Inflammatory macrophage treated with lipopolysaccharide for 1 hour (primary cell): ENCODE results near the gene RNF187.
"Not testable (repeated sequence)": the region's sequence is repeated elsewhere in the genome, so short reads cannot be mapped to it uniquely, and the experiment has no call there.

Experiments used
- DNase-seq, 2 donors: peaks; one replicate each; pipeline ENCODE4 v3.0.0-alpha.2; 2020 to 2022

The RNF187 gene

DNA sequence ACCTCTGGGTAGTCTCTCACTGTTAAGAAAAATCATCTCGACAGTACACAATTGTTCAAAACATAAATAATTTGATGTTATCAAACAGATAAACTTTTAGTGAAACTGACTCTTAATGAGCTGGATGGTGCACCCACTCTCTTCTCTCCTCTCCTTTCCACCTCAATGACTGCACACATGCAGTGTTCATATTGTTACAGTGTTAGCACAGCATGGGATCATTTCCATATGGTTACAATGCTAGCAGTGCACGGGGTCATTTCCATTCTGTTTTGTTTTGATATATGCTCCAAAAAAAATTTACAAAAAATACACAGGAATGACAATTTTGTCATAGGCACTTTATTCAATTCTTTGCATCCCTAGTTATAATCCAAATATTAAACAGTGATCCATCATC is 26.4 kb upstream of the RNF187 start:
- no peak for DNase-seq

DNA sequence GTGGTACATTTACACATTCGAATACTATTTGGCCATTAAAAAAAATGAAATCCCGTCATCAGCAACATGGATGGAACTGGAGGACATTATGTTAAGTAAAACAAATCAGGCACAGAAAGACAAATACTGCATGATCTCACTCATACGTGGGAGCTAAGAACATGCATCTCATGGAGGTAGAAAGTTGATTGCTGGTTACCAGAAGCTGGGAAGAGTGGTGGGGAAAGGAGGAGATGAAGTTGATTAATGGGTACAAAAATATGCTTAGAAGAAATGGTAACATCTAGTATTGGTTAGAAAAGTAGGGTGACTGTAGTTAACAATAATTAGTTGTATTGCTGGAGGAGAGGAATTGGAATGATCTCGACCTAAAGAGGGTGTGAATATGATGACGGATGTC is 24.6 kb upstream of the RNF187 start:
- DNase-seq = no peak

DNA sequence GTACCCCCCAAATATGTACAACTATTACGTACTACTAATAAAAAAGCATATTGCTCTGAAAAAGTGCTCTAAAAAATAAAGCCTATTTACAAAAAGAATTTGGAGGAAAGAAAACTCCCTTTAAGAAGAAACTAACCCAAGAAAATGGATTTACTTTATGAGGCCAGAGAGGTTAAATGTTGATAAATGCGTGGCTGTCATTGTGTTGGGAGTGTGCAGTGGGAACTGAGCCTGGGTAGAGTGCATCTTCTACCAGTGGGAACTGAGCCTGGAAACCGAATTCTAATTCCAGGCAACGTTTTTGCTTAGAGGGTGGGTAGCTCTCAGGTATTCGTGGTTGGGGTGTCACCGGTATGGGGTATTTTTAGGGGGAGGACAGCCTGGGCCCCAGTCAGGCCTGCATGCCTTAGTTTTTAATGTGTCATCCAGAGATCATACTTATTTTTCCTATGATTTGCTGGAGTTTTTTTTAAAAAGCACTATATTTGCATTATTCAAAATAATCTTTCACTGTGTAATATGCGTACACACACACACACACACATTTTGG is 24.1 kb upstream of the RNF187 start:
- DNase-seq = no peak

DNA sequence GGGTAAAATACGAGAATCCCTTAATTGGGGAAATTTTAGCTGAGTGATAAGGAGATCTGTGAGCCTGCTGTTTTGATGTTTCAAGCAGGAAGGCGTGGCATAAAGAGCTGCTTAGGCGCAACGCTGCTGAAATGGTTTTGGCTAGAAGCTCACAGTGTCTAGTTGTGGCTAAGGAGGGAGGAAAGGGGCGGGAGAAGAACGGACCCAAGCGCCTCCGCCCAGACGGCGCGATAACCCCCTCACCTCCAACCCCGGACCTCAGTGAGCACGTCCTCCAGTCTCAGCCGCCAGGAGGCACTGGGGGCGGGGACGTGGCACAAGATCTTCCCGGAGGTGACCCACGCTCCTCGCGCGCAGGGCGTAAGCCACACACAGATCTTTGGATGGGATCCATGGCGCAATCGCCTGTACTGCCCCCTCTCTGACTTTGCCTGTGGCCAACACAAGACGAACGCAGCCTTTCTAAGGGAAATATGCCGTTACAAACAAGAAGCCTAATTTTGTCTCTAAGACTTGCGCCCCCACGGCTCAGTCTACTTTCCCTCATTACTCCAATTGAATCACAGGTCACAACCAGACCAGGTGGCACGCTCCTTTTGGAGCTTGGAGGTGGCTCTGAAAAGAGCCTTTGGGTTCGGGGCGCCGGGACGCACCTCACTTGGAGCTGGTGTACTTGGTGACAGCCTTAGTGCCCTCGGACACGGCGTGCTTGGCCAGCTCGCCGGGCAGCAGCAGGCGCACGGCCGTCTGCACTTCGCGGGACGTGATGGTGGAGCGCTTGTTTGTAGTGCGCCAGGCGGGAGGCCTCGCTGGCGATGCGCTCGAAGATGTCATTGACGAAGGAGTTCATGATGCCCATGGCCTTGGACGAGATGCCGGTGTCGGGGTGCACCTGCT is 23.4 kb upstream of the RNF187 start:
- DNase-seq = no peak

DNA sequence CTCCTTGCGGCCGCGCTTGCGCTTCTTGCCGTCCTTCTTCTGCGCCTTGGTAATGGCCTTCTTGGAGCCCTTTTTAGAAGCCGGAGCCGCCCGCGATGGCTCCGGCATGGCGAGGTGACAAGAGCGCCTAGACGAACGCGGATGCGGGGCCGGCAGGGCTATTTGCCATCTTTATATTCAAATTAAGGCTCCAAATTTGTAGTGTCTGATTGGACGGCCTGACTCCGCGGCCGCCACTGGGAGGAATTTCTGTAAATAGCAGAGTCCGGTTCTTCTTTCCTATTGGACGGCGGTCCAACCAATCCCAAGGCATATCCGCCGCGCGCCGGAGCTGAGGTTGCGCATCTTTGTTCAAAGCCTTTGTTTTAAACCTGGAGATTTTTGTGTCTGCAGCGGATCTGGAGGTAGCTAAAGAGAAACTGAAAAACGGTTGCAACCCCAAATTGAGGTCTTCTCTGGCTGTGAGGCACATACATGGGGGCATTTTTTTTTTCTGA is 22.6 kb upstream of the RNF187 start:
- DNase-seq = peak; percentile 58 to 61

DNA sequence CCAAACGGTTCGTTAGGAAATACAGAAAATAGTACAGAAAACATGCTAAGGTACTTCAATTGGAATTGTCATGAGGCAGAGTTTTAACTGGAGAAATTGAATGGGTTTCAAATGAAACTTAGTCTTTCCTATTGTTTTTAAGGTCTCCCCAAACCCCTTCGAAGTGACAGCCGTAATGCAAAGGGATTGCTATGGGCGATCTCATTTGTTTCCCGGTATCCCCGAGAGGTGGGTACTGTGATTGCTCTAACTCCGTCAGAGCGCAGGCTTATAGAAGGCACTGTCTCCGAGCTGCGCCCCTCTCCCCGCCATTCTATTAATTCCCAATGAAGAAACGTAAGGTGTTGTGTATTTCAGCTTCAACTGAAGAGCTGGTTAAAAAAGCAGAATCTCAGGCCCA is 22.0 kb upstream of the RNF187 start:
- no peak for DNase-seq

DNA sequence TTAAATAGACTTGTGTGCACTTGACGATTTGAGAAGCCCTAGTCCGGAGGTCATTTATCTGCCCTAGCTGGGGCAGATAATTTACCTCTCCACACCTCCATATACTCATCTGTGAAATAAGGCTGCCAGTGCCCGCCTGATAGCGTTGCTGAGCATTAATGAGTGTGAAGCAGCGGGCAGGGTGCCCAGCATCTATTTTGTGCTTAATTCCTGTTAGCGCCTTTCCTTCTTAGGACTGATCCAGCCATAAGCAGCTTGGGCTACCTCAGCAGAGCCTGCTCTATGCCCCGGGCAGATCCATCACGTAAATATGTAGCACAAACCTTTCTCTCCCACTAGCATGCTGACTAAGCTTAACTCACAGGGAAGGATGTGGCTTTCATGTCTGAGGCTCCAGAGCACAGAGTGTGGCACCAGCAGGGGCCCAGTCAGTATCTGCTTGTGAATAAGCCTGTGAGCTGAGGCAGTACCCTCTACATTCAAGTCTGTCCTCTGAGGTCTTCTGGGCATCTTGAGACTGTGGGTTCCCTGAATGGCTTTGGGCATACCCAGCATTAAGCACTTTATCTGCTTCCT is 21.5 kb upstream of the RNF187 start:
- DNase-seq = no peak

DNA sequence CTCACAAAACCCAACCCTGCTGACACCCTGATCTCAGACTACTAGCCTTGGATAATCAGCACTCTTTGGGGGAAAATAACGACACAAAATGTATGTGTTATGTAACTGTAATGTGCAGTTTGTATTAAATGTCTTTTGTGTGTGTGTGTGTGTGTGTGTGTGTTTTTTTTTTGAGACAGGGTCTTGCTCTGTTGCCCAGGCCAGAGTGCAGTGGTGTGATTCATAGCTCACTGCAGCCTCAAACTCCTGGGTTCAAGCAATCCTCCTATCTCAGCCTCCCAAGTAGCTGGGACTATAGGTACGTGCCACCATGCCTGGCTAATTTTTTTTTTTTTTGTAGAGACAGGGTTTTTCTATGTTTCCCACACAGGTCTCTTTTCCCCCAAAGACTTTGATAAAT is 19.0 kb upstream of the RNF187 start:
- DNase-seq = not testable (repeated sequence)

DNA sequence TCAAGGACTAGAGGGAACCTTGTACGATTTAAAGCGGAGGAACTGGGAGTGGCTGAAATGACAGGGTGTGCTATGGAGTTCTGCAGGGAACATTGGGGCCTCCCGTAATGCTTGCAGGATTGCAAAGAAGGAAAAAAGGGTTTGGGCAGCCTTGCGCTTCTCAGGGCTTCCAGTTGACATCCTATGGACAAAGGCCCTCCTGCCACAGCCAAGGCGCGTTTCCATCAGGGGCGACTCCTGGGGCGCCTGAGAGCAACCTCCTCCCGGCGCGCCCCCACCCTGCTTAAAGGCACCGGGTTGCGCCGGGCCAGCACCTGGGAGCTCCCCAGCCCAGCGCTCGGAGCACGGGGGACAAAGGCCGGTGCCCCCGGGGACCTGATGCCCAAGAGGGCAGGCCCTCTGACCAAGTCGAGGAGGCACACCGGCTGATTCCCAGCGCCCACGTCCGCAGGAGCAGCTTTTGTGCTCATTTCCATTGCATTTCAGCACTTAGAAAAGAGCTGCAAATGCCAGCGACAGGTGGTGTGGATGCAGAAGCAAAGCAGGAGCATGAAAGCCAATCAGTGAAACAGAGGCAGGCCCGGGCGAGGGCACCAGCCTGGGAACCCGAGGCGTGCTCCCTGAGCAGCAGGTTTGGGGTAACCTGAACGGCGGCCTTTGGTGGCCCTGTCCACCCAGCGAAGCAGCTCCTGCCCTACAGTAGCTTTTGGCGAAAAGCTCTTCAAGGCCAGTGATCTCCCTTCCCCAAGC is 17.6 kb upstream of the RNF187 start:
- no peak for DNase-seq

DNA sequence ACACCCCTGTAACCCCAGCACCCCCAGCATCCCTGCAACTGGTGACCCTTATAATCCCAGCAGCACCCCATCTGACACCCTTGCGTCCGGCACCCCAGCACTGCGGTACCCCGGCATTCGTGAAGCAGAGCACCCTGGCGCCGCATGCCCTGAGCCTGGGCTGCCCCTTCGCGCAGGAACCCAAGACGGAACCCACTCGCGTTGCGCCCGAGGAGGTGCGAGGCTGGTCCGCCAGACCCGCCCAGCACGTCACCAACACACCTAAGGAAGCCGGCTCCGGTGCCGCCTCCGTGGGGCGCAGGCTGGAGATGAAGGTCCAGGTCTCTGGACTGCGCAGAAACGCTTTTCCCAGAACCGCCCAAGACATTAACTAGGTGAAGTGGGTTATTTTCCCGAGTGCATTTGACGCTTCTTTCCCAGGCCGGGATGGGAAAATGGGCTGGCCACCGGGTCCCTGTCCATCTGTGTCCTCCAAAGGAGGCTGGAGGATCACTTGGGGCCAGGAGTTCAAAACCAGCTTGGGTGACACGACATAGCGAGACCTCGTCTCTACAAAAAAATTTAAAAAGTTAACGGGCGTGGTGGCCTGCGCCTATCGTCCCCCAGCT is 15.9 kb upstream of the RNF187 start:
- no peak for DNase-seq

DNA sequence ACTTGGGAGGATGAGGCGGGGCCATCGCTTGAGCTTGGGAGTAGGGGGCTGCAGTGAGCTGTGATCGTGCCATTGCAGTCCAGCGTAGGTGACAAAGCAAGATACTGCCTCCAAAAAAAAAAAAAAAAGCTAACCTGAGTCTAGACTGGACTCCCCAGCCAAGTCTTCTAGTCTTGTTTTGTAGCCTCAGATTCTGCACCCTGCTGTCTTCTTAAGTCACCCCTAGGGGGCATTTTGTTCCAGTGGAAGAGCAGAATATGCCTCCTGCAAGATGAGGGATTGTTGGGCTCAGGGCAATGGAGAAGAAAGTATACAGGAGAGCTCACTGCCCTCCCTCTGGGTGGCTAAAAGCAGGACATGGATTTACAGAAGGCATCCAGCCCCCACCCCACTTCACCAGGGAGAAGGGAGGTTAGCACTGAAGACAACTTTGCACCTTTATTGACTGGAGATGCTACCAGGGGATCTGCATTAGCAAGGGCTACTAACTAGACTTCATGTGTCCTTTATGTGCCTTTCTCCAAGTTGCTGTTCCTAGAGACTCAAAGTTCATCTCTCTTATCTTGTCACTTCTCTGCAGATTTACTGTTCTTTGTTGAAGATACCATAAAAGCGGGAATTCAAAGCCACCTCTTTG is 15.3 kb upstream of the RNF187 start:
- DNase-seq = peak; percentile 52 to 66

DNA sequence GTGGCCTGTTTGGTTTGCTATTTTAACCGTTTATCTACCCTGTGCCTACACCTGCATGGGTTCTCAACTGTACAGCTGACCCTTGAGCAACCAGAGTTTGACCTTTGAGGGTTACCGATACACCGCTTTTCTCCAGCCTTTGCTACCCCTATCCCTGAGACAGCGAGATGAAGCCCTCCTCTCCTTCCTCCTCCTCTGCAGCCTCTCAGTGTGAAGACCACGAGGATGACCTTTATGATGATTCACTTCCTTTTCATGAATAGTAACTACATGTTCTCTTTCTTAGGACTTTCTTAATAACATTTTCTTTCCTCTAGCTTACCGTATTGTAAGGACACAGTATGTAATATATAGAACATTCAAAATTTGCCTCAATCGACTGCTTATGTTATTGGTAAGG is 14.5 kb upstream of the RNF187 start:
- DNase-seq = peak; percentile 29 to 33

DNA sequence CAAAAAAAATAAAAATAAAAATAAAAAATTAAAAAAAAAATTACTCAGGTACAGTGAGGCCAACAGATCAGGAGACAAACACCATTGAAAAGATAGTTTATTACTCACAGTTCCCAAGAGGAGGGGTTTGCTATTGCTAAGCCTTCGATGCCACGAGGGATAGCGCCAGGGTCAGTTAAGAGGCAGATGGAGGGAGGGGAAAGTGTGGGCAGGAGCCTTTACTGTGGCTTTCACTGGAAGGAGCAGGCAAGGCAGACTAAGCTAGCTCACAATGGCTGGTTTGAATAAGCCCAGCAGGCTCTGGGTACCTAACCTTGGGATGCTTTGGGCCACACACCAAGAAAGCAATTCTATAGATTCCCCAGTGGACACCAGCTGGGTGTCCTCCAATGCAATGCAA is 12.7 kb upstream of the RNF187 start:
- no peak for DNase-seq

DNA sequence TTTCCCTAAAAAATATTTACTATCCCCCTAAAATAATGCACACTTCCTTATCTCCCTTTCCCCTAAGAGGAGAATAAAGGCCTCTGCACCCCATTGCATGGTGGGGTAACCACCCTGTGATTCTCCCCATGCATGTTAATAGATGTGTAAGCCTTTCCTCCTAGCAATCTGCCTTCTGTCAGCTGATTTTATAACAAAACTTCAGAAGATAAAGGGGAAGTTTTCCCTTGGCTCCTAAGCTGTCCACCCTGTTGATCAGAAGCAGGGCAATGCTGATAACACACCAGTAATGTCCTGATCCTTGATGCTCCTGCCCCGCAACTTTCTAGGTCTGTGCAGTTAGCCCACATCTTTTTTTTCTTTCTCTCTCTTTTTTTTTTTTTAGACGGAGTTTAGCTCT is 11.4 kb upstream of the RNF187 start:
- no peak for DNase-seq

DNA sequence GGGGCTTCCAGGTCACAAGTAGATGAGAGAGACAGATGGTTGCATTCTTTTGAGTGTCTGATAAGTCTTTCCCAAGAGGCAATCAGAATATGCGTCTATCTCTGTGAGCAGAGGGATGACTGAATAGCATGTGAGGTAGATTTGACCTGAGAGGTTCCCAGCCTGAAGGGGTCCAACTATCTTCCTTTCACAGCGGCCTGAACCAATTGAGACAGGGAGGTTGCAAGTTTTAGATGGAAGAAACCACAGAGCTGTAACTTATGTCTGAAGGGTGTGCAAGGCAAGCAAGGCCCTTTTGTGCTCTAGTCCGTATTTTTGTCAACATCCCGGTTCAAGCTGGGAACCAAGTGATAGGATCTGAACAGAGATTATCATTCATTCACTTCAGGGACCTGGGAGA is 9.9 kb upstream of the RNF187 start:
- DNase-seq = no peak

DNA sequence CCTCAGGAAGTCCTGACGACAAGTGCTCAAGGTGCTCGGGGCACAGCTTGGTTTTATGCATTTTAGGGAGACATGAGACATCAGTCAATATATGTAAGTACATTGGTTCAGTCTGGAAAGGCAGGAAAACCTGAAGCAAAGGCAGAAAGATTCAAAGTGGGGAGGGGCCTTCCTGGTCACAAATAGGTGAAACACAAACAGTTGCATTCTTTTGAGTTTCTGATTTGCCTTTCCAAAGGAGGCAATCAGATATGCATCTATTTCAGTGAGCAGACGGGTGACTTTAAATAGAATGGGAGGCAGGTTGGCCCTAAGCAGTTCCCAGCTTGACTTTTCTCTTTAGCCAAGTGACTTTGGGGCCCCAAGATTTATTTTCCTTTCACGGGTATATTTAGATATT is 8.9 kb upstream of the RNF187 start:
- DNase-seq = no peak

DNA sequence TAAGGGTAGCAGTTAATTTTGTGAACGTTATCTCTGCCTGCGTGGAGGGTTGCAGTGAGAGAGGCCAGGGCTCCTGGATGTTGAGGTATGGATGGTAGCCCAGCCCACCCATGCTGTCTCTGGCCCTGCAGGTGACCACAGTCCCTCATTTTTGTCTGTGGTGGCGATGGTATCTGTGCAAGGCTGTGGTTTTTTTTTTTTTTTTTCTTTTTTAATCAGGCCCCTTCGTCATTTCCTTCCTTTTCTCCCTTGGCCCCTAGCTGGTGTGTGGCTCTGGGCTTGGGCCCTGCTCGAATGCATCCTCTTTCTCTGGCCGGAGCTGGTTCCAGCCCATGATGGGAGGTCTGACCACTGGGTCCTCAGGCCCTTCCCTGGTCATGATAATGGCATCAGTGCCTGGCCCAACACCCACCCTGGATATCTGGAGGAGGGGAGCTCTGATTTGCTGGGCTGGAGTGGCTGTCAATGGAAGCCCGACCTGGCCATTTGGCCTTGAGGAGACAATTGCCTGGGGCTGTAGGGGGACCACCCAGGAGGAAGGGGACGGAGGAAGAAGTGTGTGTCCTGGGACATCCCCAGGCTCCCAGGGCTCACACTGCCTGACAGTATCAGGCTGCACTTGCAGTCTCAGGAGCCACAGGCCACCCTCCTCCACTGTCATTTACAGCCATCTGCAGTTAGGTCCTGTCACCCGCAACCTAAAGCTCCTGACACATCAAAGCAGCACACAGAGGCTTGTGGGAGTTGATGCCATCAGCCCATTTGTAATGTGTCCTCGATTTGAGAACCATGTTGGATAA is 8.1 kb upstream of the RNF187 start:
- no peak for DNase-seq

DNA sequence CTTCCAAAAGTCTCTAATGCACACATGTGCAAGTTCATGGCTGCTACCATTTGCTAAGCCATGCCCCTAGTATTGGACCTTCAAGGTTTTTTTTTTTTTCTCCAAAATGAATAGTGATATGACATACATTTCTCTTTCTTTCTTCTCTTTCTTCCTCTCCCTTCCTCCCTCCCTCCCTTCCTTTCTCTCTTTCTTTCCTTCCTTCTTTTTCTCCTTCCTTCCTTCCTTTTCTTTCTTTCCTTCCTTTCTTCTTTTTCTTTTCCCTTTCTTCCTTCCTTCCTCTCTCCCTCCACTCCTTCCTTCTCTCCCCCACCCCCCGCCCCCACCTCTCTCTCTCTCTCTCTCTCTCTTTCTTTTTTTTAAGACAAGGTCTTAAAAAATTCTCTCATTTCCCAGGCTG is 3.4 kb upstream of the RNF187 start:
- no peak for DNase-seq

DNA sequence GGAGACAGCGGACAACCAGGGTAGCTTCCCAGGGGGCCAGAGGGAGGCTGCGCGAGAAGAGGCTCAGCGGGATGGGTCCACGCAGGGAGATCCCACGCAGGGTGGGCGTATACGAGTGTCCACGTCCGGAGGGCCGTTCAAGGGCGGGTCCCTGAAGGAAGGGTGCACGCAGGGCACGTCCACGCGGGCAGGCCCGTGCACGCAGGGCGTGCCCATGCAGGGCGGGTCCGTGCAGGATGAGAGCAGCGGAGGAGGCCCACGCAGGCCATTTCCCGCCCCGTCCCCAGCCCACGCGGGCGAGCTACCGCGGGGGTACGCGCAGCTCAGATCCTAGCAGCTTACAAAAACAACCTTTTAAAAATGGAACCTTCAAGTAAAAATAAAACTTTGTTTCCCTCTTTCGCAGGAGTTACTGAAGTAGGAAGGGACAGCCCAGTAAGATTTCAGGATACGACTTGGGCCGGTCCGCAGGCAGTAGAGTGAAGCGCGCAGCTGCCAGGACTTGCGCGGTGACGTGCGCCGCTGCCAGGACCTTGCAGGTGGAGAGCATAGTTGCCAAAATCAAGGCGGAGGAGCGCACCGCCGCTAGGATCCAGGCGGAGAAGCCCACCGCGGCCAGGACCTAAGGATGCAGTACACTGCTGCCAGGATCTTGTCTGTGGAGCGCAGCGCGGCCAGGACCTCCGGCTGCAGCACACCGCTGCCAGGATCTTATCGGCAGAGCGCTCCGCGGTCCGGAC is 416 bp upstream of the RNF187 start:
- DNase-seq = peak; percentile 69 to 75

DNA sequence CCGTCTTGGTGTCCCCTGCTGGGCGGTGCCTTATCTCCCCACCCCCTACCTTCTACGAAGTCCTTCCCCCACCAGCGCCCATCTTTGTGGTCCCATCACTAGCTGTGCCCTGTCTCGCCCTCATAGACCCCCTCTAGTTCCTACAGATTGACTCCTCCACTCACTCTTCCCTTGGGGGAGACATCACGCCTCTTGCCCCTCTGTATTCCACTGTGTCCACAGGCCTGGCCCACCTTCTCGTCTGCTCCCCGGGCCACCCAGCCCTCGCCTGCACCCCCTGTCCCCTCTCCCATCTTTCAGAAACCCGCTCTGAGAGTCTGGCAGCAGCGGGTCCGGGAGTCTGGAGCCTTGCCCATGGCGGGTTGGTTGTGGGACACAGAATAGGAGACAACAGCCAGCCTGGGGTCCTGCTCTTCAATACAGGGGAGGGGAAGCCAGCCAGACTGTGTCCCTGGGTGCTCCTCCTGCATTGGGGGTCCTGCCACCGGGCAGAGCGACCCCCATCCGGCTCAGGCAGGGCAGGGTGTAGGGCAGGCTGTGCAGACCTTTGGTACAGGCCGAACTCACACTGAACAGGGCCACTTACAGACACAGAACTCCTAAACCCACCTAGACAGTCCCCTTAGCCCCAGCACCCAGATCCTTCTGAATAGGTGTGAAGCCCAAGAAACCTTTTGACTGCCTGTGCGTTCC is 1.1 kb downstream of the RNF187 start:
- no peak for DNase-seq
